ENCODE measurements around the gene SIGLEC1.
A peak's percentile ranks its signal among the peaks of the same experiment; 100 is the strongest.

SIGLEC1 gene

DNA sequence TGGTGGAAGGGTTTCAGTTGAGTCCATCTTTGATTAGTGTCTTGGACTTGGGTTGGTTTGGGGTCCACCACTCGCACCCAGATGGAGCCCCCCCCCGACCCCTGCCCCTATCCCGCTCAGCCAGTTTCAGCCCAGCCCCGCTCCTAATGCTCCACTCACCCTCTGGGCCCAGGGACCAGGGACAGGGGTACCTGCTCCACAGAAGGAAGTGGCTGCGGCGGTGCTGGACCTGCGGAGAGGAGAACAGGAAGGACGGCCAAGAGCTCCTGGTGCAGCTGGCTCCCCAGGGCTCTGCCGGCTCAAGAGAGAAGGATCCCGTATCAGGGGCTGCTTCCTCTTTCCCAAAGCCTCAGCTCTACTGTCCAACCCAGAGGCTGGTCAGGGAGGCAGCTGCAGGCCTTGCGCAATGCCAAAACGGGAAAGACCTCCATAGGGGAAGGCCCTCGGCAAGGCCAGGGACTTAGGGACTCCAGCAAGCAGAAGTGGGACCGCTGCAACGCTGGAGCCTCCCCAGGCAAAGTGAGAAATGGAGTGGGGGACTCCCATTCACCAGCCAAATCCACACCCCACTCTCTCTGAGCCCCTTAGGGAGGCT, at the start of gene SIGLEC1:
Gene SIGLEC1 (minus strand): TSS at position 322 of the 595 bp plus-strand sequence. CDS start 5,472 bp downstream, outside the sequence.
- no peak for DNase-seq

- peak; percentile 8 for DNase-seq
Observed at GRCh38 chr20:3760655-3761348, 48.4 kb upstream of the SIGLEC1 start.

DNA sequence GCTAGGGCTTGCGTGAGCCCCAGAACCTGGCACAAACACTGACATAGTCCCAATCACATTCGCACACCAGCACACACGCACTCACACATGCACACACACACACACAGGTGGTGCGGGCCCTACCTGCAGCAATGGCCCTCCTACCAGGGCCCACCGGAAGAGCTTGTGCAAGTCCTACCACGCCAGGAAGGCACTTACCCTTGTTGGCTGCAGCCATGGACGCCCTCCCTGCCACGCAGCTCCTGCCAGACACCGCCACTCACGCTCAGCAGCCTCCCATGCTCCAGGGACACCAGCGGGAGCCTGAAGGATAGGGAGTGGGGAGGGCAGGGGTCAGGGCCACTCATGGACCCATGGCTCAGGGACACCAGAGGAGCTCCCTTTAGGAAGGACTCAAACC, 47.5 kb upstream of the SIGLEC1 start:
- DNase-seq, result no peak

DNA sequence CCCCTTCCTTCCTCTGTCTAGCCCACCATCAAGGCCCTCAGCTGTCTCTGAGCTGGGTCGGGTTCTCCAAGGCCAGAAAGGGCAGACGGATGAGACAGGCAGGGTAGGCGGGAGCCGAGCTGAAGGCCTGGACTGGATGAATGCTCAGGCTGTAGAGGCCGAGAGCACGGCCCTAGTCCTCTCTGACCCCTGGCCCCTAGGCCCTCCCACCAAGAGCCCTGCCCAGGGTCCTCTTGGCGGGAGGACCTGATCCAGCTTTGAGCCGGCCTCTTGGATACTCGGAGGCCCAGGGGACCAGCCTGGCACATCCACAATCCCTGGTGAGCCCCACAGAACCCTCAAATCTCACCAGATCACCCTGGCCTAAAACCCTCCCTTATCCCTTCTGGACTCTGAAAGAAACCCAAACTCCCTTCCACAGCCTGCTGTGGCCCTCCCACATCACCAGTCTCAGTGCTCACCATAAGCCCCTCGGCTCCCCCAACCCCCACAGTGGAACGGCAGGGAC, 47.0 kb upstream of the SIGLEC1 start:
- DNase-seq, result no peak

DNA sequence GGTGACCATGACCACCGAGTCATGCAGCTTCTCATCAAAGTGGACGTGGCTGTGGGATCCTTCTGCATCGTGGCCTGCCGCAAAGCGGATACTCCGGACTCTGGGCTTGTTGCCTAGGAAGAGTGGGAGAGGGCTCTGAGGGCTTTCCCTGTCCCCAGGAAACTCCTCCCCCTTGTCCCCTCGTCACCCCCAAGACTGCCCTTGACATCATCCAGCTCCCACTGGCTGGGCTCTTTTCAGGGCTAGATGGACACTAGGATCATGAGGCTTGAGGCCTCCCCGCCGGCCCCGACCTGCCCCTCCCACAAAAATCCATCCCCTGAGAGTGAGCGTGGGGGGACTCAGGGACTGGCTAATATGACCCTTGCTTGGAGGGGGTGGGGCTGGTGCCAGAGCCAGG, 46.2 kb upstream of the SIGLEC1 start:
- no peak for DNase-seq

DNA sequence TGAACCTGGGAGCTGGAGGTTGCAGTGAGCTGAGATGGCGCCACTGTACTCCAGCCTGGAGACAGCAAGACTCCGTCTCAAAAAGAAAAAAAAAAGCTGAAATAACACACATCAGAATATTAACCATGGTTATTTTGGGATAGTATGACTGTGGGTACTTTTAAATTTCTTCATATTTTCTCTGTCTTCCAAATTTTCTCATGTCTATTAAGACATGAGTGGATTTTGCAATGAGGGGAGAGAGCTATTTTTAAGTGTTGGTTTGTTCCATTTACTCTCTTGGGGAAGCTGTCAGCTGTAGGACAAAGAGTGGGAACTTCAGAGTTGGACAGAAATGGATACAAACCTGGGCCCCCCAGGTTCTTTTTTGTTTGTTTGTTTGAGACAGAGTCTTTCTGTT, 44.9 kb upstream of the SIGLEC1 start:
- DNase-seq, result no peak

GRCh38 chr20:3755814-3756480, 43.5 kb upstream of the SIGLEC1 start:
- no peak for DNase-seq

DNA sequence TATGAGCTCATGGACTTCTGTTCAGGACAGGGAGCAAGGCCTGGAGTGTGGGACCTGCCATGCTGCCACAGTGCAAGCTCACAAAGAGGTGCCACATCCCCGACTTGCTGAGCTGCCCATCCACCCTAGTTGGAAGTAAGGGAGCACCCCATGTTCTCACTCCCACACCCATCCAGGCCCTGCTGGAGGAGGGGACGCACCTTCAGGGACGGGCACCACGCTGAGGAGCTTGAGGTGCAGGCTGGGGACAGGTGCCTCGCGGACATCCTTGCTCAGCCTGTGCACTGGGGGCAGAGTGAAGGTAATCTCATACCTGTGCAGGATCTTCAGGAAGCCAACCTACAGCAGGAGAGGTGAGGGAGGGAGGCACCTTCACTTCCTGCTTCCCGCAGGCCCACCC, 42.9 kb upstream of the SIGLEC1 start:
- no peak for DNase-seq

- no peak for DNase-seq
Observed at GRCh38 chr20:3754276-3754630, 41.9 kb upstream of the SIGLEC1 start.

GRCh38 chr20:3753501-3754275, 41.3 kb upstream of the SIGLEC1 start:
- DNase-seq, result no peak

- DNase-seq, result peak; percentile 91
Observed at GRCh38 chr20:3753098-3753497, 40.7 kb upstream of the SIGLEC1 start.

DNA sequence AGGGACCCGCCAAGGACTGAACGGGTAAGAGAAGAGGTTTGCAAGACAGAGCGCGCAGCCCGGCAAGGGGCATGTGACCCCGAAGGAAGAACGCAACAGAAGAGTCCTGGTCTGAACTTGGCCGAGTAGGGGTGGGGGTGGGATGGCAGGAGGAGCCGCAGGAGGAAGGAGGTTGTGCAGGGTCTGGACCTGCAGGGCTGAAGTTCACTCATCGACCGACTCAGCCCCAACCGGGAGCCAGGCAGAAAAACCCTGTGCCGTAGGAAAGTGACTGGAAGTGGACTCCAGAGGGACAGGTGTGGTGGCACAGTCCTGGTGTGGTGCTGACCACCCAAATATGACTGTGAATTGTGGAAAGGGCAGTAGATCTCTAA, 40.0 kb upstream of the SIGLEC1 start:
- DNase-seq, result no peak

DNA sequence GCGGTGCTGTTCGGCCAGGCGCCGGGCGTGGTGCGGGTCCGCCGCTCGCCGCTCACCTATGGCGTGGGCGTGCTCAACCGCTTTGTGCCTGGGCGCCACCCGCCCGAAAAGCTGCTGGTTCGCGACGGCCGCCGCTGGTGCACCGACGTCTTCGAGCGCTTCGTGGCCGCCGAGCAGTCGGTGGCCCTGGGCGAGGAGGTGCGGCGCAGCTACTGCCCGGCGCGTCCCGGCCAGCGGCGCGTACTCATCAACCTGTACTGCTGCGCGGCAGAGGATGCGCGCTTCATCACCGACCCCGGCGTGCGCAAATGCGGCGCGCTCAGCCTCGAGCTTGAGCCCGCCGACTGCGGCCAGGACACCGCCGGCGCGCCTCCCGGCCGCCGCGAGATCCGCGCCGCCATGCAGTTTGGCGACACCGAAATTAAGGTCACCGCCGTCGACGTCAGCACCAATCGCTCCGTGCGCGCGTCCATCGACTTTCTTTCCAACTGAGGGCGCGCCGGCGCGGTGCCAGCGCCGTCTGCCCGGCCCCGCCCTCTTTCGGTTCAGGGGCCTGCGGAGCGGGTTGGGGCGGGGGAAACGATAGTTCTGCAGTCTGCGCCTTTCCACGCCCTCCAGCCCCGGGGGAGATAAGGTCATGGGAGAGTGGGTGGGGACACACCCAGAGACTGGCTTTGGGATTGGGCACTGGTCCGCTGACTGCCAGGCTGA, 39.4 kb upstream of the SIGLEC1 start:
- peak; percentile 79 for DNase-seq

DNA sequence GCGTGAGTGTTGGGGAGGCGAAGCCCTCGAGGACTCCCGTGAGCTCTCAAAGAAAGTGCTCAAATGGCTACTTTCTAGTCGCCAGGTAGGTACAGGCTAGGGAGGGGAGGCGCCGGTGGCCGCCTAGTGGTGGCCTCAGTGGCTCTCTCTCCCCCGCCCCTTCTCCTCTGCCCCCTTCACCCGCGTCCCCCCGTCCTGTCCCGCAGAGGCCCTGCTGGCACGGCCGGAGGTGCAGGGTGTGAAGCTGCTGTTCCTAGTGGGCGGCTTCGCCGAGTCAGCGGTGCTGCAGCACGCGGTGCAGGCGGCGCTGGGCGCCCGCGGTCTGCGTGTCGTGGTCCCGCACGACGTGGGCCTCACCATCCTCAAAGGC, 38.9 kb upstream of the SIGLEC1 start:
- no peak for DNase-seq

DNA sequence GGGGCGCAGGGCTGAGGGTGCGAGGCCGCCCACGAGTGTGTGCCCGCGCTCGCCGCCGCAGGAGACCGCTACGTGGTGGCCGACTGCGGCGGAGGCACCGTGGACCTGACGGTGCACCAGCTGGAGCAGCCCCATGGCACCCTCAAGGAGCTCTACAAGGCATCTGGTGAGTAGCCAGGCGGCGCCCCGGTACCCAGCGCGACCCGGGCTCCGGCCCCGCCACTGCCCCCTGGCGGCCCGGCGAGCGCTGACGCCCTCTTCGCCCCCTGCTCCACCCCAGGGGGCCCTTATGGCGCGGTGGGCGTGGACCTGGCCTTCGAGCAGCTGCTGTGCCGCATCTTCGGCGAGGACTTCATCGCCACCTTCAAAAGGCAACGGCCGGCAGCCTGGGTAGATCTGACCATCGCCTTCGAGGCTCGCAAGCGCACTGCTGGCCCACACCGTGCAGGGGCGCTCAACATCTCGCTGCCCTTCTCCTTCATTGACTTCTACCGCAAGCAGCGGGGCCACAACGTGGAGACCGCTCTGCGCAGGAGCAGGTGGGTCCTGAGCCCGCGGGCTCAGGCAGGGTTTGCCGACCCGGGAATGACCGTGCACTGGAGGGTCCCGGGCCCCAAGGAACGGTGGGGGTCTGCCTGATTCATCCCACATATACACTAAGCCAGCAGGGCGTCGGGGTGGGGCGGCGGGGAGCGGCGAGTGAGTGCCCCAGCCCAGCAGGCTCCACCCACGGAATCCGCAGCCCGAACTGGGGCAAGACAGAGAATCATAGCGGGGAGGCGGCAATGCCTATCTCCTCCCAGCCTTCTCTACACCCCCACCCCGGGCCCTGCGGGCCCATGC, 37.5 kb upstream of the SIGLEC1 start:
- DNase-seq, result peak; percentile 85

GRCh38 chr20:3749087-3749688, 36.8 kb upstream of the SIGLEC1 start:
- no peak for DNase-seq

DNA sequence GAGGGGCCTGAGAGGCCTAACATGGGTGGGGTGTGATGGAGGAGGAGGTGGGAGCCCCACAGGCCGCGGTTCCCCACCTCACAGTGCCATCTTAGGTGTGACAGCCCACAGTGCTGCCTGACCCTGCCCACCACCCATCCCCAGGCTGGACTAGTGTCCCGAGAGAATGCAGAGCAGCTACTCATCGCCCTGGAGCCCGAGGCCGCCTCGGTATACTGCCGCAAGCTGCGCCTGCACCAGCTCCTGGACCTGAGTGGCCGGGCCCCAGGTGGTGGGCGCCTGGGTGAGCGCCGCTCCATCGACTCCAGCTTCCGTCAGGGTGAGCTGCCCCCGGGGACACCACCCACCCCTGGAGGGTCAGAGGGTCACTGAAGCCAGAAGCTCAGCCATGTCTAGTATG, 35.7 kb upstream of the SIGLEC1 start:
- no peak for DNase-seq

- DNase-seq, result no peak
Observed at GRCh38 chr20:3747471-3747870, 35.1 kb upstream of the SIGLEC1 start.

GRCh38 chr20:3745686-3746173, 33.3 kb upstream of the SIGLEC1 start:
- DNase-seq, result no peak

GRCh38 chr20:3744806-3745685, 32.6 kb upstream of the SIGLEC1 start:
- peak; percentile 66 for DNase-seq

Data from eye (tissue), 1 donor.